Fibroblast of lung (primary cell): ENCODE data around the gene FAM180A.

ENCODE experiments used
- CTCF ChIP-seq, 2 donors: IDR thresholded peaks in 1 of 2; conservative IDR thresholded peaks in 1 of 2; 1 replicate in 1 of 2; 2 replicates in 1 of 2; pipeline ENCODE4 v1.5.1; 2011 to 2012; ENCODE audit warnings: low read length in 2 of 2, control low read depth in 1 of 2, inconsistent platforms in 1 of 2, low read depth in 1 of 2, mild to moderate bottlenecking in 1 of 2
- EZH2 ChIP-seq: IDR thresholded peaks from 2 replicates; pipeline ENCODE4 v1.5.1; 2012; ENCODE audit warnings: low read length, control low read depth, mild to moderate bottlenecking; ENCODE audit errors: missing control alignments

GRCh38 chr7:135753616-135754413 lies 5.2 kb upstream of the FAM180A start:
- TF ChIP-seq CTCF (conservative IDR thresholded peaks at IDR 0.05 in 1 of 2, IDR thresholded peaks at IDR 0.05 in 1 of 2; ENCODE audit: low read depth in 1 of 2, low read length in 2 of 2) = no peak
- TF ChIP-seq EZH2 = no peak
